CD4-positive, alpha-beta T cell (primary cell): ENCODE results near the gene LY6G6D. TPM values are rescaled to one million over a fixed set of nuclear protein-coding genes. Genes with fewer than 3 reads are reported as not detected.

ENCODE experiments used
- ATAC-seq: fragments of 200-7000 bp; cut with Tn5 transposase; one replicate; pipeline ENCODE4 v1.10.0; 2022; ENCODE audit warnings: mild to moderate bottlenecking; ENCODE audit not compliant: poor library complexity
- CTCF ChIA-PET: fragments of 350-600 bp; sonication (Branson Sonifier 250); formaldehyde crosslinking; loops from one replicate; lab custom pipeline; 2021; ENCODE audit warnings: antibody characterized with exemption, inconsistent platforms; lab: Charles Lee
- POLR2A ChIA-PET: fragments of 350-600 bp; sonication (Branson Sonifier 250); formaldehyde crosslinking; loops from one replicate; lab custom pipeline; 2021; ENCODE audit warnings: antibody characterized with exemption, inconsistent platforms; lab: Charles Lee
- DNase-seq, 14 experiments: peaks; one replicate each; pipeline ENCODE4 v3.0.0-alpha.2; 2013 to 2020; ENCODE audit warnings: mixed read lengths in 2 of 14
- H3K27ac ChIP-seq, 2 donors: one replicate each; pipeline versions ENCODE4 v1.5.1 to v1.7.0; 2013; ENCODE audit warnings: low read length in 2 of 2, low read depth in 1 of 2, mild to moderate bottlenecking in 1 of 2
- H3K27me3 ChIP-seq, 2 experiments: 1 replicate in 1 of 2; 2 replicates in 1 of 2; pipeline versions ENCODE4 v1.6.1 to v1.7.0; 2013; ENCODE audit warnings: low read length in 2 of 2, control low read depth in 1 of 2, mild to moderate bottlenecking in 1 of 2, moderate library complexity in 1 of 2; ENCODE audit not compliant: insufficient read depth in 2 of 2, control insufficient read depth in 1 of 2
- H3K36me3 ChIP-seq: one replicate; pipeline ENCODE4 v1.6.1; 2013; ENCODE audit warnings: low read length, control low read depth; ENCODE audit not compliant: insufficient read depth
- H3K4me1 ChIP-seq: one replicate; pipeline ENCODE4 v1.6.1; 2013; ENCODE audit warnings: low read length, control low read depth; ENCODE audit not compliant: insufficient read depth
- H3K4me3 ChIP-seq: one replicate; pipeline ENCODE4 v1.5.1; 2013; ENCODE audit warnings: mild to moderate bottlenecking, low read length, moderate library complexity
- H3K9me3 ChIP-seq, 2 experiments: 1 replicate in 1 of 2; 2 replicates in 1 of 2; pipeline versions ENCODE4 v1.6.1 to v1.7.0; 2013; ENCODE audit warnings: low read length in 2 of 2, mild to moderate bottlenecking in 2 of 2, control low read depth in 1 of 2, moderate library complexity in 1 of 2; ENCODE audit not compliant: control insufficient read depth in 1 of 2, insufficient read depth in 1 of 2
- H3K27ac Mint-ChIP-seq: one replicate; pipeline ENCODE4 v1.8.0; 2020; ENCODE audit warnings: mixed read lengths
- H3K27me3 Mint-ChIP-seq: one replicate; pipeline ENCODE4 v1.8.0; 2021; ENCODE audit warnings: mixed read lengths
- H3K36me3 Mint-ChIP-seq: one replicate; pipeline ENCODE4 v1.8.0; 2021; ENCODE audit warnings: low read depth, mixed read lengths
- H3K4me1 Mint-ChIP-seq: one replicate; pipeline ENCODE4 v1.8.0; 2021; ENCODE audit warnings: low read depth, mixed read lengths
- H3K4me3 Mint-ChIP-seq: one replicate; pipeline ENCODE4 v1.8.0; 2020; ENCODE audit warnings: mild to moderate bottlenecking, mixed read lengths
- H3K9me3 Mint-ChIP-seq: one replicate; pipeline ENCODE4 v1.8.0; 2020; ENCODE audit warnings: mixed read lengths
- CTCF ChIP-seq: fragments of 200-600 bp; IDR thresholded peaks from one replicate; pipeline ENCODE4 v1.8.0; 2022; ENCODE audit warnings: antibody characterized with exemption, mild to moderate bottlenecking
- intact Hi-C, 2 experiments: fragments of 100-400 bp; cut with DNase I in 1 of 2; cut with micrococcal nuclease in 1 of 2; formaldehyde crosslinking; loops; one replicate each; pipeline versions ENCODE4 v1.15.1 to v1.9.0; 2023 to 2025; cut with DNase I, micrococcal nuclease
- total RNA-seq, 174 experiments: library from RNA in 2 of 174; stranded (reverse) in 2 of 174; gene quantifications; one replicate each; pipeline ENCODE4 v1.2.3 and lab custom pipeline; 2021 to 2026

Gene LY6G6D
- total RNA-seq, 2 experiments from 2014 or later: not detected

- DNase-seq (no peak), ATAC-seq (no peak)
- H3K9me3 ChIP-seq: no peaks in the 10 kb centered on the region
- Mint-ChIP-seq H3K27me3 (no peaks in the 10 kb centered on the region), H3K27ac (no peak overlapping the region), H3K4me3 (no peak overlapping the region), H3K36me3 (no peaks in the 10 kb centered on the region), H3K4me1 (no peaks in the 10 kb centered on the region), H3K9me3 (no peaks in the 10 kb centered on the region)
- H3K4me1 ChIP-seq: no peaks in the 10 kb centered on the region
- ChIA-PET POLR2A (no interaction called here), CTCF (no interaction called here)
- no peaks in the 10 kb centered on the region for H3K36me3 ChIP-seq
- H3K27me3 ChIP-seq: no peaks in the 10 kb centered on the region
- TF ChIP-seq CTCF: no peak
- intact Hi-C loops: no loop called here
- H3K4me3 ChIP-seq: no peak overlapping the region
- H3K27ac ChIP-seq: no peak overlapping the region
Observed at GRCh38 chr6:31752739-31753319, 37.7 kb downstream of the LY6G6D start.

GRCh38 chr6:31758281-31758680, 43.1 kb downstream of the LY6G6D start:
- Histone ChIP-seq H3K27me3 (no peaks in the 10 kb centered on the region), H3K27ac (no peak overlapping the region), H3K9me3 (no peaks in the 10 kb centered on the region), H3K4me3 (no peak overlapping the region), H3K4me1 (no peaks in the 10 kb centered on the region), H3K36me3 (peaks cover 2% of the 10 kb centered on the region)
- intact Hi-C loops: no loop called here
- peaks cover 4% of the 10 kb centered on the region for H3K36me3 Mint-ChIP-seq
- DNase-seq (no peak), ATAC-seq (no peak)
- POLR2A ChIA-PET: no interaction called here
- H3K27ac Mint-ChIP-seq: no peak overlapping the region
- CTCF ChIA-PET: interaction anchor here (0.6 to 1.8 kb wide), 2 partner anchors 12 to 90 kb away, joined by 3 to 6 read pairs; no protein-coding TSS in a partner anchor
- no peaks in the 10 kb centered on the region for H3K4me1 Mint-ChIP-seq
- H3K27me3 Mint-ChIP-seq: no peaks in the 10 kb centered on the region
- no peaks in the 10 kb centered on the region for H3K9me3 Mint-ChIP-seq
- no peak for TF ChIP-seq CTCF
- H3K4me3 Mint-ChIP-seq: no peak overlapping the region

GRCh38 chr6:31760790-31761189, 45.6 kb downstream of the LY6G6D start:
- intact Hi-C loops: no loop called here
- no peaks in the 10 kb centered on the region for H3K9me3 Mint-ChIP-seq
- ATAC-seq (no peak), DNase-seq (no peak)
- H3K27me3 Mint-ChIP-seq: no peaks in the 10 kb centered on the region
- Histone ChIP-seq H3K27me3 (no peaks in the 10 kb centered on the region), H3K4me3 (no peak overlapping the region), H3K9me3 (no peaks in the 10 kb centered on the region), H3K36me3 (peaks cover 2% of the 10 kb centered on the region), H3K4me1 (no peaks in the 10 kb centered on the region), H3K27ac (no peak overlapping the region)
- TF ChIP-seq CTCF: no peak
- peaks cover 4% of the 10 kb centered on the region for H3K36me3 Mint-ChIP-seq
- ChIA-PET POLR2A (no interaction called here), CTCF (no interaction called here)
- H3K4me1 Mint-ChIP-seq: no peaks in the 10 kb centered on the region
- no peak overlapping the region for H3K4me3 Mint-ChIP-seq
- no peak overlapping the region for H3K27ac Mint-ChIP-seq
